T-cell (primary cell): Measurements from ENCODE around the gene ACVR1B. TPM values are rescaled to one million over a fixed set of nuclear protein-coding genes. Genes with fewer than 3 reads are reported as not detected.

Source experiments
- ATAC-seq, 4 experiments: fragments of 200-7000 bp in 3 of 4; fragments of 150-1000 bp in 1 of 4; cut with Tn5 transposase; replicated peaks in 1 of 4; 1 replicate in 3 of 4; 2 replicates in 1 of 4; pipeline ENCODE4 v1.10.0; 2021; ENCODE audit warnings: moderate library complexity in 3 of 4, mild to moderate bottlenecking in 2 of 4, moderate number of reproducible peaks in 1 of 4
- CTCF ChIA-PET, 2 donors: fragments of 300-600 bp; sonication (Branson Sonifier 250); formaldehyde crosslinking; loops; one replicate each; lab custom pipeline; 2022; ENCODE audit warnings: antibody characterized with exemption in 2 of 2; lab: Charles Lee
- POLR2A ChIA-PET, 2 donors: fragments of 300-600 bp; sonication (Branson Sonifier 250); formaldehyde crosslinking; loops; one replicate each; lab custom pipeline; 2022; ENCODE audit warnings: antibody characterized with exemption in 2 of 2; lab: Charles Lee
- DNase-seq, 35 experiments: peaks; one replicate each; pipeline versions ENCODE4 v3.0.0 to v3.0.0-alpha.2; 2013 to 2023
- H3K27ac ChIP-seq: one replicate; pipeline ENCODE4 v1.5.1; 2013; ENCODE audit warnings: low read length
- H3K27me3 ChIP-seq, 2 experiments: replicated peaks in 1 of 2; 1 replicate in 1 of 2; 2 replicates in 1 of 2; pipeline versions ENCODE4 v1.6.1 to v1.7.0; 2013; ENCODE audit warnings: low read length in 1 of 2, mixed read lengths in 1 of 2; ENCODE audit not compliant: control insufficient read depth in 2 of 2, insufficient read depth in 2 of 2; ENCODE audit errors: extremely low read depth in 1 of 2
- H3K36me3 ChIP-seq, 2 donors: 1 replicate in 1 of 2; 2 replicates in 1 of 2; pipeline versions ENCODE4 v1.6.1 to v1.7.0; 2013; ENCODE audit warnings: low read length in 1 of 2; ENCODE audit not compliant: control insufficient read depth in 2 of 2, insufficient read depth in 1 of 2; ENCODE audit errors: extremely low read depth in 1 of 2
- H3K4me1 ChIP-seq, 2 experiments: 1 replicate in 1 of 2; 2 replicates in 1 of 2; pipeline versions ENCODE4 v1.6.1 to v1.7.0; 2013; ENCODE audit warnings: low read length in 2 of 2, mixed read lengths in 1 of 2; ENCODE audit not compliant: insufficient read depth in 2 of 2, control insufficient read depth in 1 of 2; ENCODE audit errors: extremely low read depth in 1 of 2
- H3K4me3 ChIP-seq, 2 donors: 1 replicate in 1 of 2; 2 replicates in 1 of 2; pipeline versions ENCODE4 v1.5.1 to v1.7.0; 2013; ENCODE audit warnings: mild to moderate bottlenecking in 2 of 2, low read length in 1 of 2, moderate library complexity in 1 of 2; ENCODE audit not compliant: control insufficient read depth in 1 of 2; ENCODE audit errors: extremely low read depth in 1 of 2
- H3K9me3 ChIP-seq: 2 replicates; pipeline ENCODE4 v1.7.0; 2013
- H3K27ac Mint-ChIP-seq, 2 donors: one replicate each; pipeline ENCODE4 v1.8.0; 2020 to 2021; ENCODE audit warnings: mild to moderate bottlenecking in 2 of 2, mixed read lengths in 2 of 2
- H3K27me3 Mint-ChIP-seq, 2 donors: one replicate each; pipeline ENCODE4 v1.8.0; 2021 to 2022; ENCODE audit warnings: mixed read lengths in 2 of 2
- H3K36me3 Mint-ChIP-seq: one replicate; pipeline ENCODE4 v1.8.0; 2021; ENCODE audit warnings: mixed read lengths
- H3K4me1 Mint-ChIP-seq, 3 donors: one replicate each; pipeline ENCODE4 v1.8.0; 2020 to 2022; ENCODE audit warnings: mixed read lengths in 3 of 3, mild to moderate bottlenecking in 1 of 3
- H3K4me3 Mint-ChIP-seq, 3 donors: one replicate each; pipeline ENCODE4 v1.8.0; 2020 to 2022; ENCODE audit warnings: mild to moderate bottlenecking in 3 of 3, mixed read lengths in 3 of 3, moderate library complexity in 3 of 3
- H3K9me3 Mint-ChIP-seq, 3 donors: one replicate each; pipeline ENCODE4 v1.8.0; 2020 to 2022; ENCODE audit warnings: mixed read lengths in 3 of 3
- WGBS: methylation state at CpG from one replicate; pipeline ENCODE4 v1.1.5; 2013; ENCODE audit warnings: missing lambda C conversion rate; ENCODE audit not compliant: insufficient coverage; 5-methylcytosine and 5-hydroxymethylcytosine counted together
- total RNA-seq, 35 experiments: library from RNA in 6 of 35; stranded (reverse) in 6 of 35; fragments of 120-200 nt in 1 of 35; gene quantifications; one replicate each; pipeline versions ENCODE4 v1.2.1 to v1.2.4 and lab custom pipeline; 2013 to 2026

The ACVR1B gene
- 10 to 100 TPM in 4 of 5 donors, 1 to 10 TPM in 1; 9.0 to 12.6 (median 11.8) TPM for total RNA-seq
- total RNA-seq (2013), result 6.2 TPM
- 11.5 to 36.7 (median 22.0) reads per million in 29 experiments for total RNA-seq (lab: John Stamatoyannopoulos, UW)

DNA sequence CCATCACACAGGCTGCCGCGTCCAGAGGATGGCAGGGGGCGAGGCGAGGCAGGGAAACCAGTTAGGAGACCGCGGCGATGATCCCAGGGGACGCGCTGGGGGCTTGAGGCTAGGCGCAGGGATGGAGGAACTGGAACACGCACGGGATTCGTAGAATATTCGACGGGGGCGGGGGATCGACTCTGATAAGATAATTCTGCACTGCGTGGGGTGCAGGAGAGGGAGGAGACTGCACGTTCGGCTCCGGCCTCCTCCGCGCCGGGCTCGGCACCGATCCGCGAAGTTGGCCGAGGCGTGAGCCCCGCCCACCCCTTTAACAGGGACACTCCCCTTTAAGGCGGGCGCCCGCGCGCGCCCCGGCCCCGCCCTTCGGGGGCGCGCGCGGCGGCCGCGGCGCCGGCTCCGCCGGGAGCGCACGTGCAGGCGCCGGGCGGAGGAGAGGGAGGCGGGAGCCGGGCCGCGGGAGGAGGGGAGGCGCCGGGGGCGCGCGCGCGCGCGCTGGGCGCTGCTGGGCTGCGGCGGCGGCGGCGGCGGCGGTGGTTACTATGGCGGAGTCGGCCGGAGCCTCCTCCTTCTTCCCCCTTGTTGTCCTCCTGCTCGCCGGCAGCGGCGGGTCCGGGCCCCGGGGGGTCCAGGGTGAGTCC, at the start of gene ACVR1B:
Gene ACVR1B, plus strand, starts transcription at position 501 of the 644 bp plus-strand sequence. Its CDS starts 45 bp downstream, at position 546.
- WGBS, result under 1% methylated on average over 75 of the region's 86 CpGs
- CTCF ChIA-PET, result interaction anchor here in 1 of 2 donors (0.5 to 0.9 kb wide), 2 partner anchors 128 to 868 kb away, joined by 3 to 4 read pairs; partner anchors contain the start of gene CSRNP2
- H3K4me1 ChIP-seq, result peaks cover 19 to 24% of the 10 kb centered on the region in 2 experiments
- H3K36me3 ChIP-seq, result no peaks in the 10 kb centered on the region
- H3K27ac ChIP-seq, result peak within 1 kb of the TSS; percentile 27
- Mint-ChIP-seq H3K27ac (peak within 1 kb of the TSS; percentile 84 to 88), H3K36me3 (no peaks in the 10 kb centered on the region), H3K4me1 (peaks cover 42 to 44% (median 42%) of the 10 kb centered on the region in 3 donors), H3K9me3 (no peaks in the 10 kb centered on the region), H3K27me3 (peaks cover 0 to 5% of the 10 kb centered on the region in 2 donors), H3K4me3 (peak within 1 kb of the TSS; percentile 91 to 97 (median 91))
- DNase-seq (peak; percentile 80 to 94 (median 88)), ATAC-seq (peak; percentile 95 to 96 (median 95))
- peak within 1 kb of the TSS; percentile 76 to 83 for H3K4me3 ChIP-seq
- H3K9me3 ChIP-seq, result no peaks in the 10 kb centered on the region
- H3K27me3 ChIP-seq, result peaks cover 0 to 7% of the 10 kb centered on the region in 2 experiments
- POLR2A ChIA-PET, result no interaction called here

DNA sequence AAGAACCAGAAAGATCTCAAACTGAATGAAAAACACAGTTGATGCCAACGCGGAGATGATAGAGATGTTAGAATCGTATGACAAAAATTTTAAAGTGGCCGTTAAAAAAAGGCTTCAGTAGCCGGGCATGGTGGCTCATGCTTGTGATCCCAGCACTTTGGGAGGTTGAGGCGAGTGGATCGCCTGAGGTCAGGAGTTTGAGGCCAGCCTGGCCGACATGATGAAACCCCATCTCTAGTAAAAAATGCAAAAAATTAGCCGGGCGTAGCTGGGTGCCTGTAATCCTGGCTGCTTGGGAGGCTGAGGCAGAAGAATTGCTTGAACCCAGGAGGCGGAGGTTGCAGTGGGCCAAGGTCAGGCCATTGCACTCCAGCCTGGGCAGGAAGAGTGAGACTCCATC, 49.6 kb upstream of the ACVR1B start:
- no peaks in the 10 kb centered on the region for H3K4me1 Mint-ChIP-seq
- POLR2A ChIA-PET, result no interaction called here
- no peak overlapping the region for H3K27ac Mint-ChIP-seq
- H3K9me3 ChIP-seq, result no peaks in the 10 kb centered on the region
- peaks cover 14 to 16% of the 10 kb centered on the region in 2 donors for H3K27me3 Mint-ChIP-seq
- no peaks in the 10 kb centered on the region for H3K9me3 Mint-ChIP-seq
- no peaks in the 10 kb centered on the region for H3K4me1 ChIP-seq
- no peaks in the 10 kb centered on the region for H3K36me3 Mint-ChIP-seq
- H3K4me3 Mint-ChIP-seq, result no peak overlapping the region
- CTCF ChIA-PET, result no interaction called here
- ATAC-seq, result no peak
- no peak overlapping the region for H3K27ac ChIP-seq
- H3K4me3 ChIP-seq, result no peak overlapping the region
- H3K27me3 ChIP-seq, result peaks cover 0 to 42% of the 10 kb centered on the region in 2 experiments
- no peaks in the 10 kb centered on the region for H3K36me3 ChIP-seq
- DNase-seq, result no peak
- 93% methylated on average over 8 of the region's 11 CpGs for WGBS

DNA sequence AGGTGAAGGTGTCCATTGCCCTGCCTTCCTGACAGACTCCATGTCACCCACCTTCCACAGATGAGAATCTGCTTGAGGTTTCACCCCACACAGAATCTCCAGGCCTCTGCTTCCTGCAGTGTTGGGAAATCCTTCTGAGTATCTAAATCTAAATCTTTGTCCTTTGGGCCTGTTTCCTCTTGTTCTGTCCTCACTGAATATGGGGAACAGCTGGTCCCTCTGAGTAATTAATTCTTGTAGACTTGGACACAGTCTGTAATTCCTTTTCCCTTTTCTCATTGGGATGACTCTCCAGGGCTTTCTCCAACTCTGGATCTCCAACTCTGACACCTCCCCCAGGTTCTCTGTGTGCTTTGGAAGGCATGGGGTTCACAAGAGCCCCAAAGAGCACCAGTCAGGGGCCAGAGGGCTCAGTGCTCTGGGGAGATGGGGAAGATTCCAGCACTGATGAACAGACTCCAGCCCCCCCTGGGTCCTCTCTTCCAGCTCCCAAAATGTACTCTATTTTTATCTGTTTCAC, 46.5 kb upstream of the ACVR1B start:
- Mint-ChIP-seq H3K27ac (no peak overlapping the region), H3K9me3 (no peaks in the 10 kb centered on the region), H3K4me1 (peaks cover 2 to 7% (median 4%) of the 10 kb centered on the region in 3 donors), H3K27me3 (peaks cover 24 to 28% of the 10 kb centered on the region in 2 donors), H3K4me3 (no peak overlapping the region), H3K36me3 (no peaks in the 10 kb centered on the region)
- no peak for ATAC-seq
- H3K4me1 ChIP-seq, result no peaks in the 10 kb centered on the region
- peaks cover 0 to 43% of the 10 kb centered on the region in 2 experiments for H3K27me3 ChIP-seq
- POLR2A ChIA-PET, result no interaction called here
- no peaks in the 10 kb centered on the region for H3K36me3 ChIP-seq
- H3K27ac ChIP-seq, result no peak overlapping the region
- no peaks in the 10 kb centered on the region for H3K9me3 ChIP-seq
- no peak overlapping the region for H3K4me3 ChIP-seq
- CTCF ChIA-PET, result interaction anchor here in 1 of 2 donors (0.6 kb wide), 1 partner anchor 117 kb away, joined by 5 read pairs; no protein-coding TSS in a partner anchor
- no peak for DNase-seq

DNA sequence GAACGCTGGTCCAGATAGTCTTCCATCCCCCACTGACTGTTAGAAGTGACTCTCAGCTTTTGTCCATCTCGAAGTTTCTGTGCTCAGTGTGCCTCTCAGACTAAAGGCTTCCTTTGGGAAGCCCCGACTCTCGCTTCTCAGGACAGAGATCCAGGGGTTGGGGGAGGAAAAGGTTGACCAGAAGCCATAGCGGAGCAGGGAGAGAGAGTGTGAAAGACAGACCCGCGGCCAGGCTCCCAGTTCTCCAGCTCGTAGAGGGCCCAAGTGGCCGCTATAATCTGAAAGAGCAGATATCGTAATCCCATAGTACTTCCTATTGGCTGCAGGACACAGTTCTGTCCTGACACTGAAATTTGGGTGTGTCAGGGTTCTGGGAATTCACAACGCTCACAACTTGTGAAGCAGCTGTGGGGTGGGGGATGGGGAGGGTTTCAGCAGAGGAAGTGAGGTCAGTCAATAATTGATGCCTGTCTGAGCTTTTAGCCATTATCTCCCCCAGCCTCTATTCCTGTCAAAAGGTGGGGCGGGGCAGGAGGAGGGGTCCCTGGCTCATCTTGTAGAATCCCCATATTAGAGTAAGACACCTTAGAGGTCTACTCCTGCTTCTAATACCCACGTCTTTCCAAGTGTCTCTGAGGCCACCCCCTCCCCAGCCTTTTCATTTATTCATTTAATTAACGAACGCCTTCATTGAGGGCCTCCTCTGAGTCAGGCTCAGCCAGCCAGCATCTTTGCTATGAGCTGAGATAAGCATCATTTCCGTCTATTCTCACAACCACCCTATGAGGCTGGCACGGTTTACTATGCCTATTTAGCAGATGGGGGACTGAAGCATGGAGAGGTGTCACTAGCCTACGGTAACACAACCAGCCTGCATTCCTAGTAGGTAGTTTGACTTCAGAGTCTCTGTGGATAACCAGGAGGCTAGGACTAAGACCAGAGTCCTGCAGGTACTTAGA, 45.7 kb upstream of the ACVR1B start:
- peaks cover 0 to 43% of the 10 kb centered on the region in 2 experiments for H3K27me3 ChIP-seq
- no peak overlapping the region for H3K27ac ChIP-seq
- Mint-ChIP-seq H3K27ac (no peak overlapping the region), H3K27me3 (peaks cover 24 to 28% of the 10 kb centered on the region in 2 donors), H3K36me3 (no peaks in the 10 kb centered on the region), H3K4me1 (peaks cover 2 to 7% (median 4%) of the 10 kb centered on the region in 3 donors), H3K4me3 (no peak overlapping the region), H3K9me3 (no peaks in the 10 kb centered on the region)
- DNase-seq, result no peak
- ATAC-seq, result no peak
- no peaks in the 10 kb centered on the region for H3K4me1 ChIP-seq
- H3K4me3 ChIP-seq, result no peak overlapping the region
- POLR2A ChIA-PET, result no interaction called here
- H3K36me3 ChIP-seq, result no peaks in the 10 kb centered on the region
- WGBS, result 93% methylated on average over 10 of the region's 18 CpGs
- no peaks in the 10 kb centered on the region for H3K9me3 ChIP-seq
- CTCF ChIA-PET, result no interaction called here

DNA sequence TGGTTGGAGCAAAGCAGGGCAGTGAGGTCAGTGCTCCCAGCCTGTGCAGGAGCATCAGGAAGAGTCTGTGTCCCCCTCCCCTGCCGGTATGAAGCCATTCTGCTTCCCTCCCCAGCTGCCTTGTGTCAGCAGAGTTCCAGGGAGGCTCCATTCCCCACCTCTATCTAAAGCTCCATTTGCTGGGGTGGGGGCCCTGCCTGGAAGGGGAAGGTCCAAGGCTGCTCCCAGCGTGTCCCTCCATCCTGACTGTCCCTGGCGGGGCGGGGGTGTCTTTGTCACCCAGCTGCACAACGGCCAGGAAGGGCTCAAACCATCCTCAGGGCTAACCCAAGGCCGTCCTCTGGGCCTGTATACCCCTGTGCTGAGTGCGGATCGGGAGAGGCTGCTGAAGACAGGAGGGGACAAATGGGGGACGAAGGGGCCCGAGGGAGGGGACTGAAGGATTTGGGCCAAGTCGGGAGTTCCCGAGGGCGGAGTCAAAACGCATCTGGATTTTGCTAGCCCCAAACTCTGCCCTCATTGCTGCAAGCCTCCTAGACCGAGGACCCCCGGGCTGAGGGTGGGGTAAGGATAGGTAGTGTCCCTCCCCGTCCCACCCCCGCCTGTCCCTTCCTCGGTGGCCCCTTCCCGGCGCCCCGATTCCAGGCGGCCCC, 44.9 kb upstream of the ACVR1B start:
- CTCF ChIA-PET, result no interaction called here

More for the DNA sequence above, 44.9 kb upstream of the ACVR1B start:
- no peak overlapping the region for H3K4me3 ChIP-seq
- H3K27ac ChIP-seq, result no peak overlapping the region
- 71% methylated on average over 6 of the region's 23 CpGs for WGBS
- Mint-ChIP-seq H3K4me1 (peaks cover 2 to 7% (median 4%) of the 10 kb centered on the region in 3 donors), H3K27me3 (peaks cover 24 to 28% of the 10 kb centered on the region in 2 donors), H3K36me3 (no peaks in the 10 kb centered on the region), H3K9me3 (no peaks in the 10 kb centered on the region), H3K4me3 (peak overlapping the region in 1 of 3 donors; percentile 27), H3K27ac (no peak overlapping the region)
- POLR2A ChIA-PET, result no interaction called here
- ATAC-seq, result no peak
- H3K4me1 ChIP-seq, result no peaks in the 10 kb centered on the region
- no peaks in the 10 kb centered on the region for H3K9me3 ChIP-seq
- H3K27me3 ChIP-seq, result peaks cover 0 to 38% of the 10 kb centered on the region in 2 experiments
- no peaks in the 10 kb centered on the region for H3K36me3 ChIP-seq
- no peak for DNase-seq
